Endothelial cell of umbilical vein (primary cell): ENCODE data around the gene COL4A1. TPM values are rescaled to one million over a fixed set of nuclear protein-coding genes. Genes with fewer than 3 reads are reported as not detected.

Experiments
- BruUV-seq: library from RNA; stranded (reverse); fragments of 400-500 nt; replicated peaks from 2 replicates; lab custom pipeline; 2021; lab: Mats Ljungman, UMichigan
- CTCF ChIA-PET: fragments of 300-600, 350-600 bp; sonication (Branson Sonifier 250); formaldehyde crosslinking; loops from one replicate; lab custom pipeline; 2021; ENCODE audit warnings: antibody characterized with exemption, inconsistent platforms; lab: Charles Lee
- POLR2A ChIA-PET: fragments of 300-600, 350-600 bp; sonication (Branson Sonifier 250); formaldehyde crosslinking; loops from one replicate; lab custom pipeline; 2021; ENCODE audit warnings: antibody characterized with exemption, inconsistent platforms; lab: Charles Lee
- DNase-seq: peaks from one replicate; pipeline ENCODE4 v3.0.0-alpha.2; 2011; ENCODE audit warnings: low read depth, low spot score
- FAIRE-seq: peaks from 2 replicates; lab custom pipeline; 2011; peaks lifted over from hg19 to GRCh38; lab: Jason Lieb, UNC
- H2AFZ ChIP-seq: 2 replicates; pipeline ENCODE4 v1.6.0; 2012; ENCODE audit warnings: low read depth, low read length, control low read depth, inconsistent platforms
- H3K27ac ChIP-seq: 2 replicates; pipeline ENCODE4 v1.5.1; 2011; ENCODE audit warnings: low read depth, mild to moderate bottlenecking, control low read depth, low read length, moderate library complexity; ENCODE audit not compliant: insufficient read depth
- H3K27me3 ChIP-seq, 2 experiments: 2 replicates each; pipeline versions ENCODE4 v1.6.0 to v1.6.1; 2011; ENCODE audit warnings: low read length in 2 of 2, mixed read lengths in 1 of 2; ENCODE audit not compliant: control insufficient read depth in 2 of 2, insufficient read depth in 2 of 2
- H3K36me3 ChIP-seq, 2 experiments: 2 replicates in 1 of 2; 3 replicates in 1 of 2; pipeline ENCODE4 v1.5.1; 2011; ENCODE audit warnings: low read length in 2 of 2, mild to moderate bottlenecking in 1 of 2, moderate library complexity in 1 of 2; ENCODE audit not compliant: control insufficient read depth in 2 of 2, insufficient read depth in 2 of 2; ENCODE audit errors: extremely low read depth in 1 of 2
- H3K4me1 ChIP-seq: 3 replicates; pipeline ENCODE4 v1.5.1; 2011; ENCODE audit warnings: mild to moderate bottlenecking, low read length; ENCODE audit not compliant: control insufficient read depth, insufficient read depth; ENCODE audit errors: extremely low read depth
- H3K4me2 ChIP-seq: 2 replicates; pipeline ENCODE4 v1.6.1; 2011; ENCODE audit warnings: low read length, control low read depth, mixed read lengths; ENCODE audit not compliant: insufficient read depth
- H3K4me3 ChIP-seq, 3 experiments: fragments of 200-600 bp in 1 of 3; sonication (generic), shearing (Covaris generic) in 1 of 3; replicated peaks in 1 of 3; 2 replicates each; pipeline ENCODE4 v1.5.1; 2011 to 2016; ENCODE audit warnings: control low read depth in 3 of 3, low read length in 3 of 3, mild to moderate bottlenecking in 2 of 3, inconsistent platforms in 1 of 3, low read depth in 1 of 3, moderate library complexity in 1 of 3; ENCODE audit not compliant: insufficient read depth in 1 of 3
- H3K79me2 ChIP-seq: 2 replicates; pipeline ENCODE4 v1.6.0; 2012; ENCODE audit warnings: low read length, inconsistent platforms; ENCODE audit not compliant: control insufficient read depth, insufficient read depth
- H3K9ac ChIP-seq: replicated peaks from 2 replicates; pipeline ENCODE3; 2011; ENCODE audit warnings: low read length, control low read depth; ENCODE audit not compliant: insufficient read depth; ENCODE audit errors: extremely low read depth
- H3K9me1 ChIP-seq: replicated peaks from 3 replicates; pipeline ENCODE4 v1.6.0; 2011; ENCODE audit warnings: mild to moderate bottlenecking, low read length; ENCODE audit not compliant: control insufficient read depth, insufficient read depth; ENCODE audit errors: extremely low read depth
- H3K9me3 ChIP-seq: replicated peaks from 2 replicates; pipeline ENCODE4 v1.5.1; 2012; ENCODE audit warnings: low read length, inconsistent platforms; ENCODE audit not compliant: control insufficient read depth, insufficient read depth
- H4K20me1 ChIP-seq: replicated peaks from 2 replicates; pipeline ENCODE3; 2011; ENCODE audit warnings: mild to moderate bottlenecking, low read length; ENCODE audit not compliant: control insufficient read depth, insufficient read depth; ENCODE audit errors: extremely low read depth
- CTCF ChIP-seq, 2 donors: IDR thresholded peaks; 1 replicate in 1 of 2; 2 replicates in 1 of 2; pipeline ENCODE4 v1.5.1; 2011; ENCODE audit warnings: low read length in 2 of 2, mild to moderate bottlenecking in 2 of 2, moderate library complexity in 2 of 2, control low read depth in 1 of 2, inconsistent platforms in 1 of 2, low read depth in 1 of 2; ENCODE audit not compliant: insufficient read depth in 1 of 2; ENCODE audit errors: extremely low read depth in 1 of 2
- EZH2 ChIP-seq: IDR thresholded peaks from 2 replicates; pipeline ENCODE4 v1.6.1; 2012; ENCODE audit warnings: borderline replicate concordance, low read depth, mild to moderate bottlenecking, moderate library complexity, low read length, inconsistent platforms; ENCODE audit not compliant: severe bottlenecking
- FOS ChIP-seq: IDR thresholded peaks from 2 replicates; pipeline ENCODE4 v1.6.1; 2011; ENCODE audit warnings: mild to moderate bottlenecking, low read length, moderate library complexity, borderline replicate concordance; ENCODE audit not compliant: insufficient read depth
- GATA2 ChIP-seq: IDR thresholded peaks from 2 replicates; pipeline ENCODE4 v1.7.0; 2011; ENCODE audit warnings: low read depth, mild to moderate bottlenecking, moderate library complexity, mixed read lengths, low read length; ENCODE audit not compliant: insufficient read length, insufficient read depth
- JUN ChIP-seq: IDR thresholded peaks from 2 replicates; pipeline ENCODE4 v1.6.1; 2011; ENCODE audit warnings: borderline replicate concordance, low read depth; ENCODE audit not compliant: insufficient read length, insufficient read depth
- MAX ChIP-seq: IDR thresholded peaks from 2 replicates; pipeline ENCODE4 v1.6.1; 2011; ENCODE audit not compliant: insufficient read depth, insufficient read length
- MYC ChIP-seq: IDR thresholded peaks from one replicate; pipeline ENCODE4 v1.6.1; 2011; ENCODE audit warnings: mild to moderate bottlenecking, low read depth, low read length
- POLR2A ChIP-seq: IDR thresholded peaks from 2 replicates; pipeline ENCODE4 v1.6.1; 2012; ENCODE audit warnings: low read depth, mild to moderate bottlenecking, control low read depth, low read length
- POLR2AphosphoS5 ChIP-seq: IDR thresholded peaks from 2 replicates; pipeline ENCODE4 v1.6.1; 2012; ENCODE audit warnings: low read depth, mild to moderate bottlenecking, control low read depth, low read length, moderate library complexity; ENCODE audit not compliant: insufficient read depth
- dilution Hi-C: fragments of 300-500 bp; cut with MboI; formaldehyde crosslinking; loops from one replicate; pipeline ENCODE4 v1.15.0; 2019; ENCODE audit warnings: low sequenced_read_pairs; ENCODE audit not compliant: extremely low pct_ligation_motif_present
- intact Hi-C: fragments of 100-400 bp; cut with micrococcal nuclease; formaldehyde crosslinking; loops from one replicate; pipeline ENCODE4 v1.10.0; 2022
- polyA plus RNA-seq, 4 experiments: library from polyadenylated mRNA; depleted of rRNA in 3 of 4; stranded (reverse) in 3 of 4; unstranded in 1 of 4; fragments of >200 nt; gene quantifications; 2 replicates each; pipeline versions ENCODE4 v1.2.1 to v1.2.3, GENCODE V29; 2011 to 2012; ENCODE audit warnings: missing spikeins in 1 of 4
- total RNA-seq: library from RNA; stranded (reverse); gene quantifications from 2 replicates; pipeline ENCODE4 v1.2.3, GENCODE V29; 2021

COL4A1 gene
- total and polyA plus RNA-seq, 2 donors (not counting 3 experiments of a cell fraction or from before 2014, with no cell fraction given) = 384 to 1,119 TPM

- H3K9ac ChIP-seq = no peak overlapping the region
- FAIRE-seq (no peak), DNase-seq (no peak)
- H3K9me3 ChIP-seq = no peaks in the 10 kb centered on the region
- no peaks in the 10 kb centered on the region for H3K9me1 ChIP-seq
- peaks cover 28% of the 10 kb centered on the region for H3K79me2 ChIP-seq
- peaks cover 38% of the 10 kb centered on the region for H3K4me1 ChIP-seq
- no peak overlapping the region for H2AFZ ChIP-seq
- ChIA-PET CTCF (interaction anchor here (0.9 to 3.5 kb wide), 14 partner anchors 9 to 134 kb away, joined by 3 to 48 read pairs (median 12); partner anchors contain the start of genes COL4A1 and COL4A2), POLR2A (no interaction called here)
- no peak overlapping the region for H3K4me2 ChIP-seq
- no peak overlapping the region for H3K27ac ChIP-seq
- intact Hi-C loops (loop anchor here (2.0 kb wide), 1 partner anchor 14 kb away; no protein-coding TSS in a partner anchor), dilution Hi-C loops (no loop called here)
- TF ChIP-seq POLR2A (no peak), CTCF (IDR thresholded peaks at IDR 0.05; ENCODE audit: extremely low read depth in 1 of 2, insufficient read depth in 1 of 2, low read depth in 1 of 2, low read length in 2 of 2) (no peak), MAX (no peak), FOS (no peak), GATA2 (no peak), POLR2AphosphoS5 (no peak), EZH2 (no peak), MYC (no peak), JUN (no peak)
- TSS peak; percentile 17 for BruUV-seq
- H3K36me3 ChIP-seq = peaks cover 0 to 7% of the 10 kb centered on the region in 2 experiments
- H3K27me3 ChIP-seq = no peaks in the 10 kb centered on the region
- no peak overlapping the region for H3K4me3 ChIP-seq
- no peaks in the 10 kb centered on the region for H4K20me1 ChIP-seq
Observed at GRCh38 chr13:110246530-110246929, 60.4 kb downstream of the COL4A1 start.
